Measurements from ENCODE around the gene HSDL2.
"Not testable (repeated sequence)": the region's sequence is repeated elsewhere in the genome, so short reads cannot be mapped to it uniquely, and the experiment has no call there.

The HSDL2 gene

DNA sequence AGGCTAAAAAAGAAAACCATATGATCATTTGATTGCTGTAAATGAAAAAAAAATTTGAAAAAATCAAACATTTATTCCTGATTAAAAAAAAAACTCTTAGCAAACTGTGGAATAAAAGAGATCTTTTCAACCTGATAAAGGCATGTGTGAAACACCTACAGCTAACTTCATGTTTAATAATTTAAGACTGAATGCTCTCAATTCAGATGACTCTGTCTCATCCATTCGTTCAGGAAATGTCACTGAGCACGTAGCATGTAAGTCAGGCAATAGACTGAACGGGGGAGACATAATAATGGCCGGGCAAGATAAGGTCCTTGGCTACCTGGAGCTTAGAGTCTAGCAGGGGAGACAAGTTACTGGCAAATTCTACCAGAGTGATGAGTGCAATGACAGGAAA is 132.5 kb downstream of the HSDL2 start:
- not testable (repeated sequence) for H3K9ac ChIP-seq (ENCODE audit: low read length in 2 of 2); H3K9me3 ChIP-seq (ENCODE audit: control insufficient read depth in 2 of 2, low read length in 2 of 2); H3K4me3 ChIP-seq (ENCODE audit: low read length in 2 of 2); H3K27me3 ChIP-seq (ENCODE audit: control insufficient read depth in 1 of 2, insufficient read depth in 2 of 2, low read length in 2 of 2); H3K36me3 ChIP-seq (ENCODE audit: control insufficient read depth in 2 of 2, insufficient read depth in 2 of 2, low read length in 2 of 2); H3K27ac ChIP-seq (ENCODE audit: low read length); H3K4me1 ChIP-seq (ENCODE audit: control insufficient read depth, insufficient read depth, low read length)

DNA sequence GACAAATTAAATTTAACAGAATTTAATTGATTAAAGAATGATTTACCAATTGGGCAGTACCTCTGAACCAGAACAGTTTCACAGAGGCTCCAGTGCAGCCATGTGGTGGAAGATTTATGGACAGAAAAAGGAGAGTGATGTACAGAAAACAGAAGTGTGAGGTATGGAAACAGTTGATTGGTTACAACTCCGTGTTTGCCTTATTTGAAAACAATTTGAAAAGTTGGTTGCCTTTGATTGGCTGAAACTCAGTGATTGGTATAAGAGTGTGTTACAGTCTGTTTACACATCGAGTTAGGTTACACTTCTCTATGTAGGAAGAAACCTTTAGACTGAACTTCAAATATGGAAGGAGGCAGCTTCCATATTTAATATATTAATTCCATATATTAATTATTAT is 136.9 kb downstream of the HSDL2 start:
- H3K9me3 ChIP-seq (ENCODE audit: control insufficient read depth in 2 of 2, low read length in 2 of 2): no peaks in the 10 kb centered on the region
- H3K36me3 ChIP-seq (ENCODE audit: control insufficient read depth in 2 of 2, insufficient read depth in 2 of 2, low read length in 2 of 2): no peaks in the 10 kb centered on the region
- no peaks in the 10 kb centered on the region for H3K27me3 ChIP-seq (ENCODE audit: control insufficient read depth in 1 of 2, insufficient read depth in 2 of 2, low read length in 2 of 2)
- H3K27ac ChIP-seq (ENCODE audit: low read length): no peak overlapping the region
- no peaks in the 10 kb centered on the region for H3K4me1 ChIP-seq (ENCODE audit: control insufficient read depth, insufficient read depth, low read length)
- no peak overlapping the region for H3K9ac ChIP-seq (ENCODE audit: low read length in 2 of 2)
- no peak overlapping the region for H3K4me3 ChIP-seq (ENCODE audit: low read length in 2 of 2)

DNA sequence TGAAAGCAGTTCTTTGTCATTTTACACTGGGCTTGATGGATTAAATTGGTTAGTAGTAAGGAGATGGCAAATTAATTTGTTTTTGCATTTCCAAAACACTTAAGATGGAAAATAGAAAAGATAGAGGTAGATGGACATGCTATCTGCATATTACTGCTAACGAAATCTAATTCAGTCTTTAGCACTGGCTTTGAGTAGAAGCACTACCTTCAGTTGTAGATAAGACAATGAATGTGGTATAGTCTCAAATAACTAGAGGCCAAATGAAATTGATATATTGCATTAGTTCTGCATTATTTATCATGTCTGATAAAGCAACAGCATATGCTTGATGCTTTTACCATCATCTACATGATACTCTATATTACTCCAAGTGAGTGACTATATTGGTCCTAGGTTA is 140.2 kb downstream of the HSDL2 start:
- Histone ChIP-seq H3K4me1 (ENCODE audit: control insufficient read depth, insufficient read depth, low read length) (no peaks in the 10 kb centered on the region), H3K9ac (ENCODE audit: low read length in 2 of 2) (no peak overlapping the region), H3K27me3 (ENCODE audit: control insufficient read depth in 1 of 2, insufficient read depth in 2 of 2, low read length in 2 of 2) (no peaks in the 10 kb centered on the region), H3K27ac (ENCODE audit: low read length) (no peak overlapping the region), H3K9me3 (ENCODE audit: control insufficient read depth in 2 of 2, low read length in 2 of 2) (no peaks in the 10 kb centered on the region), H3K36me3 (ENCODE audit: control insufficient read depth in 2 of 2, insufficient read depth in 2 of 2, low read length in 2 of 2) (no peaks in the 10 kb centered on the region), H3K4me3 (ENCODE audit: low read length in 2 of 2) (no peak overlapping the region)

DNA sequence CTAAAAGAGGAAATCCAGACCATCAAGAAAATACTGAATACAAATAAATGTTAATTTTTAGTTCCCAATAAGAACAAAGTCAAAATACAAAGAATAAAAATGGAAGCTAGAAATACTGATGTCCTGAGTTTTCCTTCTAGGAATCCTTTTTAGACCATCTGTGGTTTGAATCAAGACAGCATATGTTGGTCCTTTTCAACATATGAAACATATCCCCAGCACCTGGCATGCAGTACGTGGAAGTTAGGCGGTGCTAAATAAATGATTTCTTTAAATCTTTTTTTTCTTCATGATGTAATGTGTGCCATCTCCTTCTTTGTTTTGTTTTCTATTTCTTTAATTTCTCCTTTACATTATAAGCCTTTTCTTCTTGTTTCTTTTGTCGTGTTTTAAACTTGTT is 140.7 kb downstream of the HSDL2 start:
- no peaks in the 10 kb centered on the region for H3K36me3 ChIP-seq (ENCODE audit: control insufficient read depth in 2 of 2, insufficient read depth in 2 of 2, low read length in 2 of 2)
- no peaks in the 10 kb centered on the region for H3K4me1 ChIP-seq (ENCODE audit: control insufficient read depth, insufficient read depth, low read length)
- H3K9me3 ChIP-seq (ENCODE audit: control insufficient read depth in 2 of 2, low read length in 2 of 2): no peaks in the 10 kb centered on the region
- H3K9ac ChIP-seq (ENCODE audit: low read length in 2 of 2): no peak overlapping the region
- H3K27me3 ChIP-seq (ENCODE audit: control insufficient read depth in 1 of 2, insufficient read depth in 2 of 2, low read length in 2 of 2): no peaks in the 10 kb centered on the region
- H3K27ac ChIP-seq (ENCODE audit: low read length): no peak overlapping the region
- H3K4me3 ChIP-seq (ENCODE audit: low read length in 2 of 2): no peak overlapping the region

All from stomach smooth muscle (tissue), 2 donors.